ENCODE measurements around the gene PAX7.

- TF ChIP-seq CTCF (IDR thresholded peaks at IDR 0.05): no peak
- TF ChIP-seq POLR2A (IDR thresholded peaks at IDR 0.05): no peak
Observed at GRCh38 chr1:18666317-18666920, 35.8 kb downstream of the PAX7 start.

Data from heart left ventricle (tissue), 13 donors.